WTC11 (cell line): ENCODE data around the gene NUDCD2. TPM values are rescaled to one million over a fixed set of nuclear protein-coding genes. Genes with fewer than 3 reads are reported as not detected.

Experiments
- ATAC-seq: fragments of 200-7000 bp; cut with Tn5 transposase; 2 replicates; pipeline ENCODE4 v1.10.0; 2021; ENCODE audit warnings: mild to moderate bottlenecking, moderate library complexity
- CTCF ChIA-PET: fragments of 300-600 bp; sonication (Branson Sonifier 250); formaldehyde crosslinking; loops from one replicate; lab custom pipeline; 2021; ENCODE audit warnings: antibody characterized with exemption; lab: Charles Lee
- POLR2A ChIA-PET: fragments of 350-600 bp; sonication (Branson Sonifier 250); formaldehyde crosslinking; loops from one replicate; lab custom pipeline; 2021; ENCODE audit warnings: antibody characterized with exemption; lab: Charles Lee
- DNase-seq: peaks from one replicate; pipeline ENCODE4 v3.0.0; 2021; ENCODE audit warnings: low spot score
- H3K27ac Mint-ChIP-seq: 2 replicates; pipeline ENCODE4 v1.8.0; 2021; ENCODE audit warnings: mixed read lengths
- H3K27me3 Mint-ChIP-seq: 2 replicates; pipeline ENCODE4 v1.8.0; 2021; ENCODE audit warnings: low read depth, mild to moderate bottlenecking, moderate library complexity, mixed read lengths
- H3K36me3 Mint-ChIP-seq: 2 replicates; pipeline ENCODE4 v1.8.0; 2021; ENCODE audit warnings: mixed read lengths
- H3K4me1 Mint-ChIP-seq: 2 replicates; pipeline ENCODE4 v1.8.0; 2022; ENCODE audit warnings: mixed read lengths
- H3K4me3 Mint-ChIP-seq: 2 replicates; pipeline ENCODE4 v1.8.0; 2021; ENCODE audit warnings: mild to moderate bottlenecking, moderate library complexity, mixed read lengths
- H3K9me3 Mint-ChIP-seq: 2 replicates; pipeline ENCODE4 v1.8.0; 2021; ENCODE audit warnings: mixed read lengths
- AFF4 ChIP-seq: sonication (generic); formaldehyde crosslinking; IDR thresholded peaks from 2 replicates; pipeline ENCODE4 v1.8.1; 2023; ENCODE audit warnings: mild to moderate bottlenecking, missing genetic modification reagents, borderline replicate concordance
- ATF2 ChIP-seq: sonication (generic); formaldehyde crosslinking; IDR thresholded peaks from 2 replicates; pipeline ENCODE4 v1.8.1; 2022; ENCODE audit warnings: low read depth, missing genetic modification reagents, borderline replicate concordance
- E2F4 ChIP-seq: sonication (generic); formaldehyde crosslinking; IDR thresholded peaks from 2 replicates; pipeline ENCODE4 v1.8.1; 2022; ENCODE audit warnings: low read depth, mild to moderate bottlenecking, moderate library complexity, missing genetic modification reagents, borderline replicate concordance
- GRHL2 ChIP-seq: fragments of 250-450 bp; sonication (Bioruptor Pico); IDR thresholded peaks from 2 replicates; pipeline ENCODE4 v1.8.0; 2022; ENCODE audit warnings: mild to moderate bottlenecking, moderate library complexity; ENCODE audit not compliant: insufficient replicate concordance, severe bottlenecking
- HMGXB4 ChIP-seq: sonication (generic); formaldehyde crosslinking; IDR thresholded peaks from 2 replicates; pipeline ENCODE4 v1.8.1; 2023; ENCODE audit warnings: mild to moderate bottlenecking, moderate library complexity, missing genetic modification reagents
- MLX ChIP-seq: sonication (generic); formaldehyde crosslinking; IDR thresholded peaks from 2 replicates; pipeline ENCODE4 v1.8.1; 2023; ENCODE audit warnings: mild to moderate bottlenecking, missing genetic modification reagents, moderate library complexity
- MYBL2 ChIP-seq: sonication (generic); formaldehyde crosslinking; IDR thresholded peaks from 2 replicates; pipeline ENCODE4 v1.8.1; 2023; ENCODE audit warnings: mild to moderate bottlenecking, moderate library complexity, missing genetic modification reagents
- NFATC4 ChIP-seq: fragments of 250-450 bp; sonication (Bioruptor Pico); IDR thresholded peaks from 2 replicates; pipeline ENCODE4 v1.9.0; 2021; ENCODE audit warnings: mild to moderate bottlenecking
- NFE2L1 ChIP-seq: sonication (generic); formaldehyde crosslinking; IDR thresholded peaks from 2 replicates; pipeline ENCODE4 v1.8.1; 2023; ENCODE audit warnings: missing genetic modification reagents
- NR3C1 ChIP-seq: sonication (generic); formaldehyde crosslinking; conservative IDR thresholded peaks from 2 replicates; pipeline ENCODE4 v1.8.1; 2023; ENCODE audit warnings: low read depth, mild to moderate bottlenecking, missing genetic modification reagents
- PRRX2 ChIP-seq: fragments of 250-450 bp; sonication (Bioruptor Pico); IDR thresholded peaks from 2 replicates; pipeline ENCODE4 v1.8.0; 2021; ENCODE audit warnings: mild to moderate bottlenecking
- STAT6 ChIP-seq: sonication (generic); formaldehyde crosslinking; conservative IDR thresholded peaks from 2 replicates; pipeline ENCODE4 v1.8.1; 2023; ENCODE audit warnings: mild to moderate bottlenecking, low read depth, missing genetic modification reagents, moderate library complexity
- TCF7 ChIP-seq: sonication (generic); formaldehyde crosslinking; IDR thresholded peaks from 2 replicates; pipeline ENCODE4 v1.8.0; 2022; ENCODE audit warnings: mild to moderate bottlenecking, low read depth, missing genetic modification reagents, moderate library complexity
- TEAD1 ChIP-seq: sonication (generic); formaldehyde crosslinking; IDR thresholded peaks from 2 replicates; pipeline ENCODE4 v1.8.0; 2022; ENCODE audit warnings: mild to moderate bottlenecking, missing genetic modification reagents
- ZBTB21 ChIP-seq: sonication (generic); formaldehyde crosslinking; IDR thresholded peaks from 2 replicates; pipeline ENCODE4 v1.8.1; 2023; ENCODE audit warnings: mild to moderate bottlenecking, missing genetic modification reagents, borderline replicate concordance
- ZNF281 ChIP-seq: sonication (generic); formaldehyde crosslinking; IDR thresholded peaks from 2 replicates; pipeline ENCODE4 v1.8.0; 2023; ENCODE audit warnings: mild to moderate bottlenecking, missing genetic modification reagents
- ZNF396 ChIP-seq: fragments of 250-450 bp; sonication (Bioruptor Pico); IDR thresholded peaks from 2 replicates; pipeline ENCODE4 v1.8.0; 2021; ENCODE audit warnings: mild to moderate bottlenecking, moderate library complexity, borderline replicate concordance
- ZNF423 ChIP-seq: fragments of 250-450 bp; sonication (Bioruptor Pico); IDR thresholded peaks from 2 replicates; pipeline ENCODE4 v2.1.2; 2022; ENCODE audit warnings: mild to moderate bottlenecking, moderate library complexity
- ZSCAN18 ChIP-seq: fragments of 250-450 bp; sonication (Bioruptor Pico); IDR thresholded peaks from 2 replicates; pipeline ENCODE4 v2.1.2; 2022; ENCODE audit warnings: mild to moderate bottlenecking, moderate library complexity
- total RNA-seq: library from RNA; stranded (reverse); gene quantifications from 3 replicates; pipeline ENCODE4 v1.2.3, GENCODE V29; 2021

NUDCD2 gene
- total RNA-seq, 1 experiment from 2014 or later = 73.4 TPM

- Mint-ChIP-seq H3K4me1 (peaks cover 10% of the 10 kb centered on the region), H3K4me3 (no peak overlapping the region), H3K27me3 (no peaks in the 10 kb centered on the region), H3K36me3 (peaks cover 55% of the 10 kb centered on the region), H3K27ac (no peak overlapping the region), H3K9me3 (peaks cover 9% of the 10 kb centered on the region)
- DNase-seq = no peak
- CTCF ChIA-PET = no interaction called here
- POLR2A ChIA-PET = interaction anchor here (0.6 to 1.0 kb wide), 2 partner anchors 13 to 629 kb away, joined by 3 to 4 read pairs; no protein-coding TSS in a partner anchor
- TF ChIP-seq GRHL2 = no peak
- TF ChIP-seq TEAD1 (CRISPR knock-in tag) = no peak
- TF ChIP-seq ZNF396 (CRISPR knock-in tag) = no peak
- no peak for TF ChIP-seq TCF7
- no peak for TF ChIP-seq NFE2L1 (CRISPR knock-in tag)
- no peak for TF ChIP-seq NR3C1 (CRISPR knock-in tag)
- no peak for TF ChIP-seq E2F4 (CRISPR knock-in tag)
- TF ChIP-seq MLX = no peak
- no peak for TF ChIP-seq AFF4 (CRISPR knock-in tag)
- peak; percentile 52 for ATAC-seq
Measured at GRCh38 chr5:163451489-163451888, 8.4 kb downstream of the NUDCD2 start.

- ChIA-PET CTCF (no interaction called here), POLR2A (no interaction called here)
- peaks cover 60% of the 10 kb centered on the region for H3K36me3 Mint-ChIP-seq
- peaks cover 3% of the 10 kb centered on the region; the same call in 1 of the 2 replicates for H3K4me1 Mint-ChIP-seq
- no peak overlapping the region for H3K27ac Mint-ChIP-seq
- H3K9me3 Mint-ChIP-seq = peaks cover 9% of the 10 kb centered on the region
- DNase-seq = no peak
- no peak overlapping the region for H3K4me3 Mint-ChIP-seq
- H3K27me3 Mint-ChIP-seq = no peaks in the 10 kb centered on the region
- no peak for ATAC-seq
- TF ChIP-seq TEAD1 (CRISPR knock-in tag) (no peak), ZNF281 (CRISPR knock-in tag) (no peak), NFATC4 (CRISPR knock-in tag) (no peak), ZNF423 (CRISPR knock-in tag) (no peak), ATF2 (CRISPR knock-in tag) (no peak), ZBTB21 (no peak), ZSCAN18 (no peak), PRRX2 (CRISPR knock-in tag) (no peak), HMGXB4 (no peak), STAT6 (no peak), MYBL2 (no peak)
Measured at GRCh38 chr5:163448491-163448890, 11.4 kb downstream of the NUDCD2 start.
